H9 (cell line): Measurements from ENCODE around the gene GMPR. TPM values are rescaled to one million over a fixed set of nuclear protein-coding genes. Genes with fewer than 3 reads are reported as not detected.
"Not testable (repeated sequence)": the region's sequence is repeated elsewhere in the genome, so short reads cannot be mapped to it uniquely, and the experiment has no call there.

Source experiments
- DNase-seq: peaks from one replicate; pipeline ENCODE4 v3.0.0-alpha.2; 2017
- H2AFZ ChIP-seq: one replicate; pipeline ENCODE4 v1.6.1; 2013; ENCODE audit warnings: mild to moderate bottlenecking, low read length, control low read depth, moderate library complexity
- H2AK5ac ChIP-seq: 2 replicates; pipeline ENCODE4 v1.6.1; 2013; ENCODE audit warnings: low read length, control low read depth, mixed read lengths; ENCODE audit not compliant: insufficient read length
- H2BK120ac ChIP-seq: one replicate; pipeline ENCODE4 v1.6.1; 2013; ENCODE audit warnings: low read depth, mild to moderate bottlenecking, low read length, control low read depth, inconsistent platforms; ENCODE audit not compliant: poor library complexity, severe bottlenecking
- H2BK12ac ChIP-seq: 2 replicates; pipeline ENCODE4 v1.6.1; 2013; ENCODE audit warnings: low read length, control low read depth, mixed read lengths, low read depth; ENCODE audit not compliant: insufficient read length
- H2BK15ac ChIP-seq: 2 replicates; pipeline ENCODE4 v1.6.1; 2013; ENCODE audit warnings: low read depth, low read length, control low read depth
- H2BK20ac ChIP-seq: one replicate; pipeline ENCODE4 v1.6.1; 2013; ENCODE audit warnings: low read depth, mild to moderate bottlenecking, low read length, control low read depth, inconsistent platforms; ENCODE audit not compliant: poor library complexity, severe bottlenecking
- H2BK5ac ChIP-seq: 2 replicates; pipeline ENCODE4 v1.6.1; 2013; ENCODE audit warnings: low read length, control low read depth, mixed read lengths; ENCODE audit not compliant: insufficient read length
- H3K14ac ChIP-seq: 2 replicates; pipeline ENCODE4 v1.6.1; 2013; ENCODE audit warnings: low read length, control low read depth; ENCODE audit not compliant: insufficient read depth
- H3K18ac ChIP-seq: 2 replicates; pipeline ENCODE4 v1.6.1; 2013; ENCODE audit warnings: low read depth, mild to moderate bottlenecking, mixed read lengths, low read length, control low read depth; ENCODE audit not compliant: insufficient read length
- H3K23ac ChIP-seq: 2 replicates; pipeline ENCODE4 v1.6.1; 2013; ENCODE audit warnings: low read length, control low read depth, mixed read lengths, low read depth; ENCODE audit not compliant: insufficient read length
- H3K23me2 ChIP-seq: 2 replicates; pipeline ENCODE4 v1.6.1; 2013; ENCODE audit warnings: low read depth, mild to moderate bottlenecking, mixed read lengths, low read length, control low read depth; ENCODE audit not compliant: insufficient read length, poor library complexity, severe bottlenecking
- H3K27ac ChIP-seq: 2 replicates; pipeline ENCODE4 v1.5.1; 2013; ENCODE audit warnings: low read length, control low read depth, mixed read lengths, low read depth; ENCODE audit not compliant: insufficient read length
- H3K27me3 ChIP-seq: 2 replicates; pipeline ENCODE4 v1.6.1; 2013; ENCODE audit warnings: low read length, control low read depth, inconsistent platforms; ENCODE audit not compliant: insufficient read depth
- H3K4ac ChIP-seq: 2 replicates; pipeline ENCODE4 v1.6.1; 2013; ENCODE audit warnings: low read depth, mild to moderate bottlenecking, control low read depth, inconsistent platforms, low read length, moderate library complexity
- H3K4me1 ChIP-seq: 2 replicates; pipeline ENCODE4 v1.6.1; 2013; ENCODE audit warnings: low read length, control low read depth, inconsistent platforms; ENCODE audit not compliant: insufficient read depth
- H3K4me2 ChIP-seq: 2 replicates; pipeline ENCODE4 v1.6.1; 2013; ENCODE audit warnings: low read length, control low read depth, mixed read lengths; ENCODE audit not compliant: insufficient read length, insufficient read depth
- H3K56ac ChIP-seq: 2 replicates; pipeline ENCODE4 v1.6.1; 2013; ENCODE audit warnings: low read depth, mild to moderate bottlenecking, mixed read lengths, low read length, control low read depth; ENCODE audit not compliant: insufficient read length
- H3K79me1 ChIP-seq: 2 replicates; pipeline ENCODE4 v1.6.1; 2013; ENCODE audit warnings: low read depth, mild to moderate bottlenecking, moderate library complexity, low read length, control low read depth, inconsistent platforms; ENCODE audit not compliant: insufficient read depth, poor library complexity, severe bottlenecking
- H3K79me2 ChIP-seq: 2 replicates; pipeline ENCODE4 v1.6.1; 2013; ENCODE audit warnings: low read length, control low read depth, inconsistent platforms; ENCODE audit not compliant: insufficient read depth
- H3K9ac ChIP-seq: 2 replicates; pipeline ENCODE4 v1.6.1; 2013; ENCODE audit warnings: low read length, control low read depth, mixed read lengths; ENCODE audit not compliant: insufficient read length; ENCODE audit errors: extremely low read depth
- H3K9me3 ChIP-seq: one replicate; pipeline ENCODE4 v1.6.1; 2013; ENCODE audit warnings: low read depth, low read length, inconsistent platforms; ENCODE audit not compliant: control insufficient read depth
- H3T11ph ChIP-seq: one replicate; pipeline ENCODE4 v1.6.1; 2013; ENCODE audit warnings: mild to moderate bottlenecking, low read length, control low read depth, inconsistent platforms
- H4K20me1 ChIP-seq: one replicate; pipeline ENCODE4 v1.6.1; 2013; ENCODE audit not compliant: control insufficient read depth, insufficient read length, insufficient read depth
- H4K5ac ChIP-seq: 2 replicates; pipeline ENCODE4 v1.6.1; 2013; ENCODE audit warnings: low read depth, mild to moderate bottlenecking, mixed read lengths, low read length, control low read depth; ENCODE audit not compliant: insufficient read length
- H4K8ac ChIP-seq: replicated peaks from 2 replicates; pipeline ENCODE4 v1.6.1; 2013; ENCODE audit warnings: low read length, control low read depth, mixed read lengths, low read depth; ENCODE audit not compliant: insufficient read length
- H4K91ac ChIP-seq: 2 replicates; pipeline ENCODE4 v1.6.1; 2013; ENCODE audit warnings: low read depth, mild to moderate bottlenecking, moderate library complexity, mixed read lengths, low read length, control low read depth; ENCODE audit not compliant: insufficient read length
- H3K27ac Mint-ChIP-seq, 3 experiments: 2 replicates in 2 of 3; 3 replicates in 1 of 3; pipeline ENCODE4 v1.8.0; 2020 to 2021; ENCODE audit warnings: mixed read lengths in 3 of 3, mild to moderate bottlenecking in 1 of 3, moderate library complexity in 1 of 3
- H3K27me3 Mint-ChIP-seq: 2 replicates; pipeline ENCODE4 v1.8.0; 2021; ENCODE audit warnings: low read depth, mild to moderate bottlenecking, moderate library complexity, mixed read lengths
- H3K36me3 Mint-ChIP-seq, 3 experiments: 2 replicates in 2 of 3; 3 replicates in 1 of 3; pipeline ENCODE4 v1.8.0; 2020 to 2021; ENCODE audit warnings: low read depth in 3 of 3, mixed read lengths in 3 of 3; ENCODE audit not compliant: insufficient read depth in 1 of 3
- H3K4me1 Mint-ChIP-seq, 2 experiments: 2 replicates each; pipeline ENCODE4 v1.8.0; 2020; ENCODE audit warnings: mixed read lengths in 2 of 2
- H3K4me3 Mint-ChIP-seq, 2 experiments: 2 replicates in 1 of 2; 3 replicates in 1 of 2; pipeline ENCODE4 v1.8.0; 2020 to 2021; ENCODE audit warnings: mild to moderate bottlenecking in 2 of 2, mixed read lengths in 2 of 2, moderate library complexity in 1 of 2
- H3K9me3 Mint-ChIP-seq, 2 experiments: 2 replicates in 1 of 2; 3 replicates in 1 of 2; pipeline ENCODE4 v1.8.0; 2020; ENCODE audit warnings: mild to moderate bottlenecking in 2 of 2, mixed read lengths in 2 of 2, moderate library complexity in 1 of 2
- WGBS: extraction: QIAGEN DNeasy Blood & Tissue Kit; methylation state at CpG from one replicate; pipeline ENCODE4 v1.1.7; 2013; ENCODE audit warnings: missing lambda C conversion rate, low lambda C conversion rate, mixed read lengths; ENCODE audit not compliant: insufficient read length; ENCODE audit errors: extremely low coverage; 5-methylcytosine and 5-hydroxymethylcytosine counted together
- total RNA-seq: library from RNA; stranded (reverse); gene quantifications from 2 replicates; pipeline ENCODE4 v1.2.1, GENCODE V29; 2021

Gene GMPR
- total RNA-seq, 1 experiment from 2014 or later, result 0.70 TPM

DNA sequence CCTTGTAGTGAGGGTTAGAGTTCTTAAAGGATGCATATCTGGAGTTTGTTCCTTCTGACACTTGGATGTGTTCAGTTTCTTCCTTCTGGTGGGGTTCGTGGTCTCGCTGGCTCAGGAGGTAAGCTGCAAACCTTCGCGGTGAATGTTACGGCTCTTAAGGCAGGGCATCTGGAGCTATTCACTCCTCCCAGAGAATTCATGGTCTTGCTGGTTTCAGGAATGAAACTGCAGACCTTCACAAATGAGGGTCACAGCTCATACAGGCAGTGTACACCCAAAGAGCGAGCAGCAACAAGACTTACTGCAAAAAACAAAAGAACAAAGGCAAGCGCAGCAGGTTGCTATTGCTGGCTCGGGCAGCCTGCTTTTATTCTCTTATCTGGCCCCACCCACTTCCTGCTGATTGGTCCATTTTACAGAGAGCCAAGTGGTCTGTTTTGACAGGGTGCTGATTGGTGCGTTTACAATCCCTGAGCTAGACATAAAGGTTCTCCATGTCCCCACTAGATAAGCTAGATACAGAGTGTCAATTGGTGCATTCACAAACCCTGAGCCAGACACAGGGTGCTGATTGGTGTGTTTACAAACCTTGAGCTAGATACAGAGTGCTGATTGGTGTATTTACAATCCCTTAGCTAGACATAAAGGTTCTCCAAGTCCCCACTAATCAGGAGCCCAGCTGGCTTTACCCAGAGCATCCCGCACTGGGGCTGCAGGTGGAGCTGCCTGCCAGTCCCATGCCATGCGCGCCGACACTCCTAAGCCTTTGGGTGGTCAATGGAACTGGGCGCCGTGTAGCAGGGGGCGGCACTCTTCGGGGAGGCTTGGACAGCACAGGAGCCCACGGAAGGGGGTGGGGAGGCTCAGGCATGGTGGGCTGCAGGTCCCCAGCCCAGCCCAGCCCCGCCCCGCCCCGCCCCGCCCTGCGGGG, 12.0 kb upstream of the GMPR start:
- not testable (repeated sequence) for H4K20me1 ChIP-seq, H3K23me2 ChIP-seq, H4K5ac ChIP-seq, H3K9me3 Mint-ChIP-seq, H2AFZ ChIP-seq, H3K27me3 ChIP-seq, H3K18ac ChIP-seq, H2AK5ac ChIP-seq, H3K27ac Mint-ChIP-seq, H3K4me1 ChIP-seq, H3K79me2 ChIP-seq, H2BK5ac ChIP-seq, H3K4ac ChIP-seq, H2BK20ac ChIP-seq, H3K23ac ChIP-seq, H4K91ac ChIP-seq, H3K4me2 ChIP-seq, H3K14ac ChIP-seq, H2BK120ac ChIP-seq, H4K8ac ChIP-seq, H3K27ac ChIP-seq, H2BK15ac ChIP-seq, H3K4me3 Mint-ChIP-seq, H3T11ph ChIP-seq, H3K56ac ChIP-seq, H2BK12ac ChIP-seq, H3K36me3 Mint-ChIP-seq, DNase-seq, H3K79me1 ChIP-seq, H3K9ac ChIP-seq, H3K27me3 Mint-ChIP-seq, H3K9me3 ChIP-seq
- peaks cover 0 to 11% of the 10 kb centered on the region in 2 experiments; a peak in 2 of 4 replicates for H3K4me1 Mint-ChIP-seq
- WGBS, result no CpG with 5 or more reads among the region's 23 CpGs
